Glutamatergic neuron (in vitro differentiated cells): ENCODE data around the gene ZNF613. TPM values are rescaled to one million over a fixed set of nuclear protein-coding genes. Genes with fewer than 3 reads are reported as not detected.
"Not testable (repeated sequence)": the region's sequence is repeated elsewhere in the genome, so short reads cannot be mapped to it uniquely, and the experiment has no call there.

Experiments
- DNase-seq: peaks from one replicate; pipeline ENCODE4 v3.0.0; 2022
- H3K27ac Mint-ChIP-seq: one replicate; pipeline ENCODE4 v1.8.0; 2020; ENCODE audit warnings: mild to moderate bottlenecking, mixed read lengths, inconsistent platforms; ENCODE audit not compliant: unreplicated experiment
- H3K27me3 Mint-ChIP-seq: one replicate; pipeline ENCODE4 v1.8.0; 2020; ENCODE audit warnings: mild to moderate bottlenecking, moderate library complexity, mixed read lengths, inconsistent platforms; ENCODE audit not compliant: unreplicated experiment
- H3K36me3 Mint-ChIP-seq: one replicate; pipeline ENCODE4 v1.8.0; 2020; ENCODE audit warnings: mild to moderate bottlenecking, mixed read lengths, inconsistent platforms; ENCODE audit not compliant: unreplicated experiment
- H3K4me1 Mint-ChIP-seq: one replicate; pipeline ENCODE4 v1.8.0; 2020; ENCODE audit warnings: mild to moderate bottlenecking, low read depth, mixed read lengths, inconsistent platforms; ENCODE audit not compliant: unreplicated experiment
- H3K4me3 Mint-ChIP-seq: one replicate; pipeline ENCODE4 v1.8.0; 2020; ENCODE audit warnings: mild to moderate bottlenecking, mixed read lengths, inconsistent platforms; ENCODE audit not compliant: unreplicated experiment
- H3K9me3 Mint-ChIP-seq: one replicate; pipeline ENCODE4 v1.8.0; 2020; ENCODE audit warnings: mild to moderate bottlenecking, moderate library complexity, mixed read lengths, inconsistent platforms; ENCODE audit not compliant: unreplicated experiment
- CTCF ChIP-seq: fragments of 200-600 bp; sonication (generic); IDR thresholded peaks from one replicate; pipeline ENCODE4 v1.5.0; 2021; ENCODE audit not compliant: partially characterized antibody, unreplicated experiment
- total RNA-seq: library from RNA; stranded (reverse); fragmentation: NEBNext Ultra II Directional; extraction: Animal tissue kit (Norgen Biotek cat#: 25700); gene quantifications from one replicate; pipeline ENCODE4 v1.2.1, GENCODE V29; 2021; ENCODE audit not compliant: unreplicated experiment

The ZNF613 gene
- total RNA-seq, 1 donor from 2014 or later = 11.1 TPM

GRCh38 chr19:51905206-51905605 lies 22.1 kb upstream of the ZNF613 start:
- peak overlapping the region; percentile 100 for H3K4me3 Mint-ChIP-seq
- H3K27ac Mint-ChIP-seq = peak overlapping the region; percentile 97
- peaks cover 2% of the 10 kb centered on the region for H3K27me3 Mint-ChIP-seq
- peaks cover 23% of the 10 kb centered on the region for H3K9me3 Mint-ChIP-seq
- H3K4me1 Mint-ChIP-seq = peaks cover 4% of the 10 kb centered on the region
- TF ChIP-seq CTCF = no peak
- peaks cover 42% of the 10 kb centered on the region for H3K36me3 Mint-ChIP-seq
- no peak for DNase-seq

GRCh38 chr19:51905639-51906038 lies 21.6 kb upstream of the ZNF613 start:
- H3K4me1 Mint-ChIP-seq, DNase-seq, H3K27me3 Mint-ChIP-seq: not testable (repeated sequence)
- Mint-ChIP-seq H3K36me3 (peaks cover 39% of the 10 kb centered on the region), H3K9me3 (peaks cover 23% of the 10 kb centered on the region), H3K27ac (peak overlapping the region; percentile 97), H3K4me3 (peak overlapping the region; percentile 100)

- not testable (repeated sequence) for DNase-seq, H3K27me3 Mint-ChIP-seq, H3K27ac Mint-ChIP-seq, H3K4me3 Mint-ChIP-seq, H3K4me1 Mint-ChIP-seq
- H3K9me3 Mint-ChIP-seq = peaks cover 23% of the 10 kb centered on the region
- H3K36me3 Mint-ChIP-seq = peaks cover 34% of the 10 kb centered on the region
Measured at GRCh38 chr19:51906108-51906507, 21.2 kb upstream of the ZNF613 start.

GRCh38 chr19:51907981-51908380 lies 19.3 kb upstream of the ZNF613 start:
- H3K27ac Mint-ChIP-seq = peak overlapping the region; percentile 18
- H3K27me3 Mint-ChIP-seq, H3K4me3 Mint-ChIP-seq, DNase-seq, H3K4me1 Mint-ChIP-seq: not testable (repeated sequence)
- H3K36me3 Mint-ChIP-seq = peaks cover 28% of the 10 kb centered on the region
- peaks cover 23% of the 10 kb centered on the region for H3K9me3 Mint-ChIP-seq

GRCh38 chr19:51915324-51915867 lies 11.9 kb upstream of the ZNF613 start:
- H3K36me3 Mint-ChIP-seq = peaks cover 25% of the 10 kb centered on the region
- no peak overlapping the region for H3K27ac Mint-ChIP-seq
- no peak for TF ChIP-seq CTCF
- H3K27me3 Mint-ChIP-seq = peaks cover 4% of the 10 kb centered on the region
- H3K9me3 Mint-ChIP-seq = peaks cover 14% of the 10 kb centered on the region
- H3K4me3 Mint-ChIP-seq = no peak overlapping the region
- H3K4me1 Mint-ChIP-seq = no peaks in the 10 kb centered on the region
- no peak for DNase-seq

GRCh38 chr19:51916167-51916566 lies 11.1 kb upstream of the ZNF613 start:
- Mint-ChIP-seq H3K27ac (no peak overlapping the region), H3K4me3 (no peak overlapping the region), H3K9me3 (peaks cover 18% of the 10 kb centered on the region), H3K4me1 (no peaks in the 10 kb centered on the region), H3K27me3 (peaks cover under 1% of the 10 kb centered on the region), H3K36me3 (peaks cover 26% of the 10 kb centered on the region)
- DNase-seq = no peak
- TF ChIP-seq CTCF = no peak
